ENCODE data around the gene PHF19.

The PHF19 gene

GRCh38 chr9:120856700-120857099 lies 20.3 kb downstream of the PHF19 start:
- FAIRE-seq (no peak), DNase-seq (ENCODE audit: insufficient read length, low spot score) (no peak)
- TF ChIP-seq CTCF (IDR thresholded peaks at IDR 0.05; ENCODE audit: insufficient read depth, missing control alignments): no peak

- FAIRE-seq: no peak
- TF ChIP-seq CTCF (IDR thresholded peaks at IDR 0.05; ENCODE audit: insufficient read depth, missing control alignments): no peak
- DNase-seq (ENCODE audit: insufficient read length, low spot score): no peak
These were observed 20.9 kb downstream of the PHF19 start for GRCh38 chr9:120855827-120856670.

- no peak for FAIRE-seq
- no peak for TF ChIP-seq CTCF (IDR thresholded peaks at IDR 0.05; ENCODE audit: insufficient read depth, missing control alignments)
- DNase-seq (ENCODE audit: insufficient read length, low spot score): no peak
These were observed 22.2 kb downstream of the PHF19 start for GRCh38 chr9:120854596-120855327.

GRCh38 chr9:120853198-120853597 lies 23.8 kb downstream of the PHF19 start:
- DNase-seq (ENCODE audit: insufficient read length, low spot score) (no peak), FAIRE-seq (no peak)

GRCh38 chr9:120852240-120853010 lies 24.6 kb downstream of the PHF19 start:
- FAIRE-seq (no peak), DNase-seq (ENCODE audit: insufficient read length, low spot score) (no peak)
- no peak for TF ChIP-seq CTCF (IDR thresholded peaks at IDR 0.05; ENCODE audit: insufficient read depth, missing control alignments)

More at GRCh38 chr9:120853198-120853597, 23.8 kb downstream of the PHF19 start:
- no peak for TF ChIP-seq CTCF (IDR thresholded peaks at IDR 0.05; ENCODE audit: insufficient read depth, missing control alignments)

- DNase-seq (ENCODE audit: insufficient read length, low spot score) (no peak), FAIRE-seq (peak; percentile 84)
- TF ChIP-seq CTCF (IDR thresholded peaks at IDR 0.05; ENCODE audit: insufficient read depth, missing control alignments): no peak
These were observed 25.5 kb downstream of the PHF19 start for GRCh38 chr9:120851449-120851848.

All from D721Med (cell line).